HepG2 (cell line): ENCODE results near the gene MAPK6. TPM values are rescaled to one million over a fixed set of nuclear protein-coding genes. Genes with fewer than 3 reads are reported as not detected.
A peak's percentile ranks its signal among the peaks of the same experiment; 100 is the strongest.

ENCODE experiments used
- ELF3 ChIP-seq: IDR thresholded peaks from 2 replicates; pipeline ENCODE4 v1.6.1; 2016; ENCODE audit warnings: missing genetic modification reagents, missing compliant biosample characterization
- FOSL2 ChIP-seq: sonication (generic); formaldehyde crosslinking; IDR thresholded peaks from 2 replicates; pipeline ENCODE4 v1.4.0; 2020; ENCODE audit warnings: missing genetic modification reagents
- GABPA ChIP-seq, 2 experiments: IDR thresholded peaks; 2 replicates each; pipeline ENCODE4 v1.6.1; 2011 to 2016; ENCODE audit warnings: low read depth in 2 of 2, low read length in 1 of 2, missing biosample characterization in 1 of 2, missing genetic modification characterization in 1 of 2
- HOXD1 ChIP-seq: sonication (generic); formaldehyde crosslinking; IDR thresholded peaks from 2 replicates; pipeline ENCODE4 v1.5.0; 2020; ENCODE audit warnings: missing genetic modification reagents
- KAT2B ChIP-seq: fragments of 150-350 bp; IDR thresholded peaks from 2 replicates; pipeline ENCODE4 v1.6.1; 2014; ENCODE audit warnings: low read depth, low read length, borderline replicate concordance
- KMT2B ChIP-seq: IDR thresholded peaks from 2 replicates; pipeline ENCODE4 v1.6.1; 2016; ENCODE audit warnings: missing genetic modification reagents, missing compliant biosample characterization
- MEIS2 ChIP-seq: sonication (generic); formaldehyde crosslinking; IDR thresholded peaks from 2 replicates; pipeline ENCODE4 v1.9.0; 2021; ENCODE audit warnings: mild to moderate bottlenecking, missing genetic modification reagents
- NFE2 ChIP-seq: sonication (generic); formaldehyde crosslinking; IDR thresholded peaks from 2 replicates; pipeline ENCODE4 v1.4.0; 2020; ENCODE audit warnings: missing genetic modification reagents
- PHF21A ChIP-seq: sonication (generic); formaldehyde crosslinking; IDR thresholded peaks from 2 replicates; pipeline ENCODE4 v1.5.0; 2020; ENCODE audit warnings: mild to moderate bottlenecking, missing genetic modification reagents
- PPARG ChIP-seq: conservative IDR thresholded peaks from 2 replicates; pipeline ENCODE4 v1.6.1; 2016; ENCODE audit warnings: missing biosample characterization, missing genetic modification reagents
- REPIN1 ChIP-seq: sonication (generic); formaldehyde crosslinking; IDR thresholded peaks from 2 replicates; pipeline ENCODE4 v1.8.0; 2022; ENCODE audit warnings: missing genetic modification reagents, low read depth, mild to moderate bottlenecking, borderline replicate concordance
- SIN3A ChIP-seq: IDR thresholded peaks from 2 replicates; pipeline ENCODE4 v1.6.1; 2011; ENCODE audit warnings: low read depth, mild to moderate bottlenecking, control low read depth, low read length, borderline replicate concordance
- SMARCC2 ChIP-seq: fragments of 450-650 bp; IDR thresholded peaks from 2 replicates; pipeline ENCODE4 v1.6.1; 2017; ENCODE audit warnings: antibody characterized with exemption, mild to moderate bottlenecking
- THRA ChIP-seq: sonication (generic); formaldehyde crosslinking; IDR thresholded peaks from 2 replicates; pipeline ENCODE4 v1.4.0; 2020; ENCODE audit warnings: missing genetic modification reagents, borderline replicate concordance
- ZBTB38 ChIP-seq: sonication (generic); formaldehyde crosslinking; IDR thresholded peaks from 2 replicates; pipeline ENCODE4 v1.5.1; 2020; ENCODE audit warnings: mild to moderate bottlenecking, missing genetic modification reagents
- ZNF329 ChIP-seq: sonication (generic); formaldehyde crosslinking; IDR thresholded peaks from 2 replicates; pipeline ENCODE4 v1.9.0; 2021; ENCODE audit warnings: low read depth, mild to moderate bottlenecking, missing genetic modification reagents
- ZNF7 ChIP-seq: IDR thresholded peaks from 2 replicates; pipeline ENCODE4 v1.6.1; 2016; ENCODE audit warnings: missing biosample characterization, missing genetic modification reagents
- ZNF713 ChIP-seq: sonication (generic); formaldehyde crosslinking; IDR thresholded peaks from 2 replicates; pipeline ENCODE4 v1.4.0; 2020; ENCODE audit warnings: mild to moderate bottlenecking, missing genetic modification reagents
- ZNF75D ChIP-seq: sonication (generic); formaldehyde crosslinking; IDR thresholded peaks from 2 replicates; pipeline ENCODE4 v1.8.1; 2023; ENCODE audit warnings: missing genetic modification reagents, mild to moderate bottlenecking, borderline replicate concordance
- ZNF782 ChIP-seq: sonication (generic); formaldehyde crosslinking; IDR thresholded peaks from 2 replicates; pipeline ENCODE4 v1.4.0; 2020; ENCODE audit warnings: missing genetic modification reagents, mild to moderate bottlenecking, borderline replicate concordance
- ZNF816 ChIP-seq: sonication (generic); formaldehyde crosslinking; IDR thresholded peaks from 2 replicates; pipeline ENCODE4 v1.8.0; 2022; ENCODE audit warnings: missing genetic modification reagents, mild to moderate bottlenecking, borderline replicate concordance
- ZNF883 ChIP-seq: sonication (generic); formaldehyde crosslinking; IDR thresholded peaks from 2 replicates; pipeline ENCODE4 v1.5.1; 2020; ENCODE audit warnings: mild to moderate bottlenecking, missing genetic modification reagents; ENCODE audit errors: not compliant biosample characterization
- polyA plus RNA-seq, 8 experiments: library from polyadenylated mRNA; depleted of rRNA in 3 of 8; stranded (reverse) in 7 of 8; unstranded in 1 of 8; fragments of >200 nt; fragmentation: Illumina TruSeq in 4 of 8; extraction: Trizol in 4 of 8; gene quantifications; 2 replicates each; pipeline versions ENCODE4 v1.2.1 to v1.2.3, GENCODE V29; 2011 to 2016; ENCODE audit warnings: low read depth in 4 of 8, missing spikeins in 1 of 8, mixed read lengths in 1 of 8; ENCODE audit not compliant: insufficient read depth in 1 of 8
- total RNA-seq, 5 experiments: library from RNA; depleted of rRNA; stranded (reverse); fragments of >200 nt; fragmentation: Illumina TruSeq; extraction: Trizol; gene quantifications; 2 replicates each; pipeline ENCODE4 v1.2.3, GENCODE V29; 2016; ENCODE audit warnings: low read depth in 1 of 5
- TF ChIP-seq, protein P1 (sequence below): sonication (generic); formaldehyde crosslinking; IDR thresholded peaks from 2 replicates; pipeline ENCODE4 v1.4.0; 2020; ENCODE audit warnings: missing genetic modification reagents
- TF ChIP-seq, protein P2 (sequence below): sonication (generic); formaldehyde crosslinking; IDR thresholded peaks from 2 replicates; pipeline ENCODE4 v1.5.0; 2020; ENCODE audit warnings: mild to moderate bottlenecking, missing genetic modification reagents, borderline replicate concordance

MAPK6 gene
- total and polyA plus RNA-seq, 2 of the 13 experiments (the other 11 are each of a cell fraction or from before 2014, with no cell fraction given), result 89.5 to 99.7 TPM

DNA sequence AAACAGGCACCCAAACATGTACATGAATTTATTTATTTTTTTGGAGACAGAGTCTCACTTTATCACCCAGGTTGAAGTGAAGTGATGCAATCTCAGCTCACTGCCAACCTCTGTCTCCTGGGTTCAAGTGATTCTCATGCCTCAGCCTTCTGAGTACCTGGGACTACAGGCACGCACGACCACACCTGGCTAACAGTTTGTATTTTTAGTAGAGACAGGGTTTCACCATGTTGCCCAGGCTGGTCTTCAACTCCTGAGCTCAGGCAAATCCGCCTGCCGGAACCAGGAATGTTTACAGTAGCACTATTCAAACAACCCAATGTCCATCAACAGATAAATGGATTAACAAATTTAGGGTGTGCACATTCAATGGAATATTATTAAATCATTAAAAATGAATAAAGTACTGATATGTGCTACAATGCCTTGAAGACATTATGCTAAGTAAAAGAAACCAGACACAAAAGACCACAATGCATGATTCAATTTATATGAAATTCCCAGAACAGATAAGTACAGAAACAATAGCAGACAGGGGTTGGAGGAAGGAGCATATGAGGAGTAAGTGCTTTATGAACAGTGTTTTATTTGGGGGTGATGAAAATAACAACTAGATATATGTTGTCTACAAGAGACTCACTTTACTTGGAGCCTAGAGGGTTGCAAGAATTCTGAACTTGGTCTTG is 48.7 kb upstream of the MAPK6 start (continued):
- TF ChIP-seq REPIN1 (CRISPR knock-in tag) (no peak), SMARCC2 (no peak), GABPA (IDR thresholded peaks at IDR 0.05; ENCODE audit: low read depth, low read length) (no peak), GABPA (CRISPR knock-in tag; IDR thresholded peaks at IDR 0.05; ENCODE audit: low read depth) (0 out of 2 replicates have a peak, but pooled peaks have one; percentile 13), ZNF329 (no peak), KAT2B (no peak), HOXD1 (CRISPR knock-in tag) (no peak), PPARG (CRISPR knock-in tag) (peak; percentile 59), KMT2B (no peak), MEIS2 (CRISPR knock-in tag) (peak; percentile 92), ZNF816 (no peak), ELF3 (CRISPR knock-in tag) (peak; percentile 62), ZNF75D (CRISPR knock-in tag) (no peak), SIN3A (0 out of 2 replicates have a peak, but pooled peaks have one; percentile 50), FOSL2 (CRISPR knock-in tag) (peak; percentile 38; the same call in 1 of the 2 replicates), THRA (CRISPR knock-in tag) (peak; percentile 53; the same call in 1 of the 2 replicates), NFE2 (CRISPR knock-in tag) (no peak), ZNF883 (no peak), ZNF713 (no peak), ZBTB38 (no peak; the same call in 1 of the 2 replicates), ZNF782 (CRISPR knock-in tag) (no peak), ZNF7 (CRISPR knock-in tag) (no peak), PHF21A (CRISPR knock-in tag) (peak; percentile 38)
- TF ChIP-seq, protein P1, sequence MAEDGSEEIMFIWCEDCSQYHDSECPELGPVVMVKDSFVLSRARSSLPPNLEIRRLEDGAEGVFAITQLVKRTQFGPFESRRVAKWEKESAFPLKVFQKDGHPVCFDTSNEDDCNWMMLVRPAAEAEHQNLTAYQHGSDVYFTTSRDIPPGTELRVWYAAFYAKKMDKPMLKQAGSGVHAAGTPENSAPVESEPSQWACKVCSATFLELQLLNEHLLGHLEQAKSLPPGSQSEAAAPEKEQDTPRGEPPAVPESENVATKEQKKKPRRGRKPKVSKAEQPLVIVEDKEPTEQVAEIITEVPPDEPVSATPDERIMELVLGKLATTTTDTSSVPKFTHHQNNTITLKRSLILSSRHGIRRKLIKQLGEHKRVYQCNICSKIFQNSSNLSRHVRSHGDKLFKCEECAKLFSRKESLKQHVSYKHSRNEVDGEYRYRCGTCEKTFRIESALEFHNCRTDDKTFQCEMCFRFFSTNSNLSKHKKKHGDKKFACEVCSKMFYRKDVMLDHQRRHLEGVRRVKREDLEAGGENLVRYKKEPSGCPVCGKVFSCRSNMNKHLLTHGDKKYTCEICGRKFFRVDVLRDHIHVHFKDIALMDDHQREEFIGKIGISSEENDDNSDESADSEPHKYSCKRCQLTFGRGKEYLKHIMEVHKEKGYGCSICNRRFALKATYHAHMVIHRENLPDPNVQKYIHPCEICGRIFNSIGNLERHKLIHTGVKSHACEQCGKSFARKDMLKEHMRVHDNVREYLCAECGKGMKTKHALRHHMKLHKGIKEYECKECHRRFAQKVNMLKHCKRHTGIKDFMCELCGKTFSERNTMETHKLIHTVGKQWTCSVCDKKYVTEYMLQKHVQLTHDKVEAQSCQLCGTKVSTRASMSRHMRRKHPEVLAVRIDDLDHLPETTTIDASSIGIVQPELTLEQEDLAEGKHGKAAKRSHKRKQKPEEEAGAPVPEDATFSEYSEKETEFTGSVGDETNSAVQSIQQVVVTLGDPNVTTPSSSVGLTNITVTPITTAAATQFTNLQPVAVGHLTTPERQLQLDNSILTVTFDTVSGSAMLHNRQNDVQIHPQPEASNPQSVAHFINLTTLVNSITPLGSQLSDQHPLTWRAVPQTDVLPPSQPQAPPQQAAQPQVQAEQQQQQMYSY (CRISPR knock-in tag), result no peak
- TF ChIP-seq, protein P2, sequence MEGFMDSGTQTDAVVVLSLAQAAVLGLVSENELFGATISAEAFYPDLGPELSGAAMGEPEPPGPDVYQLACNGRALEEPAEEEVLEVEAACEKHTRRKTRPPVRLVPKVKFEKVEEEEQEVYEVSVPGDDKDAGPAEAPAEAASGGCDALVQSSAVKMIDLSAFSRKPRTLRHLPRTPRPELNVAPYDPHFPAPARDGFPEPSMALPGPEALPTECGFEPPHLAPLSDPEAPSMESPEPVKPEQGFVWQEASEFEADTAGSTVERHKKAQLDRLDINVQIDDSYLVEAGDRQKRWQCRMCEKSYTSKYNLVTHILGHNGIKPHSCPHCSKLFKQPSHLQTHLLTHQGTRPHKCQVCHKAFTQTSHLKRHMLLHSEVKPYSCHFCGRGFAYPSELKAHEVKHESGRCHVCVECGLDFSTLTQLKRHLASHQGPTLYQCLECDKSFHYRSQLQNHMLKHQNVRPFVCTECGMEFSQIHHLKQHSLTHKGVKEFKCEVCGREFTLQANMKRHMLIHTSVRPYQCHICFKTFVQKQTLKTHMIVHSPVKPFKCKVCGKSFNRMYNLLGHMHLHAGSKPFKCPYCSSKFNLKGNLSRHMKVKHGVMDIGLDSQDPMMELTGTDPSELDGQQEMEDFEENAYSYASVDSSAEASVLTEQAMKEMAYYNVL (CRISPR knock-in tag), result no peak
